Urothelium cell line (cell line): ENCODE data around the gene EPHA6.
"Not testable (repeated sequence)": the region's sequence is repeated elsewhere in the genome, so short reads cannot be mapped to it uniquely, and the experiment has no call there.

Experiments
- DNase-seq: peaks from one replicate; pipeline ENCODE4 v3.0.0; 2011; ENCODE audit warnings: low spot score, mixed read lengths
- FAIRE-seq: peaks from 2 replicates; lab custom pipeline; 2011; peaks lifted over from hg19 to GRCh38; lab: Jason Lieb, UNC

Gene EPHA6

GRCh38 chr3:97552186-97552585 is 737.8 kb downstream of the EPHA6 start:
- FAIRE-seq = no peak
- no peak for DNase-seq

- DNase-seq (no peak), FAIRE-seq (no peak)
Measured at GRCh38 chr3:97575742-97576141, 761.3 kb downstream of the EPHA6 start.

- FAIRE-seq = no peak
Measured at GRCh38 chr3:97576221-97576620, 761.8 kb downstream of the EPHA6 start.

GRCh38 chr3:97579365-97579764 is 765.0 kb downstream of the EPHA6 start:
- FAIRE-seq (peak; percentile 17), DNase-seq (peak; percentile 36)

More at GRCh38 chr3:97576221-97576620, 761.8 kb downstream of the EPHA6 start:
- DNase-seq = no peak

GRCh38 chr3:97610626-97611025 is 796.2 kb downstream of the EPHA6 start:
- FAIRE-seq = no peak
- DNase-seq = no peak

GRCh38 chr3:97612632-97613031 is 798.2 kb downstream of the EPHA6 start:
- FAIRE-seq = no peak
- no peak for DNase-seq

GRCh38 chr3:97613139-97613538 is 798.7 kb downstream of the EPHA6 start:
- no peak for DNase-seq

GRCh38 chr3:97620514-97620913 is 806.1 kb downstream of the EPHA6 start:
- FAIRE-seq = not testable (repeated sequence)

More at GRCh38 chr3:97613139-97613538, 798.7 kb downstream of the EPHA6 start:
- FAIRE-seq = no peak

GRCh38 chr3:97636465-97636864 is 822.1 kb downstream of the EPHA6 start:
- DNase-seq (no peak), FAIRE-seq (no peak)

More at GRCh38 chr3:97620514-97620913, 806.1 kb downstream of the EPHA6 start:
- DNase-seq = not testable (repeated sequence)

- DNase-seq (no peak), FAIRE-seq (no peak)
Measured at GRCh38 chr3:97646932-97647331, 832.5 kb downstream of the EPHA6 start.

GRCh38 chr3:97647441-97647982 is 833.1 kb downstream of the EPHA6 start:
- DNase-seq (no peak), FAIRE-seq (no peak)

- DNase-seq (no peak), FAIRE-seq (no peak)
Measured at GRCh38 chr3:97655971-97656370, 841.6 kb downstream of the EPHA6 start.

- DNase-seq (no peak), FAIRE-seq (no peak)
Measured at GRCh38 chr3:97656638-97657037, 842.2 kb downstream of the EPHA6 start.

GRCh38 chr3:97658668-97659285 is 844.4 kb downstream of the EPHA6 start:
- FAIRE-seq = no peak
- peak; percentile 23 for DNase-seq

- FAIRE-seq = no peak
- DNase-seq = no peak
Measured at GRCh38 chr3:97662264-97662663, 847.9 kb downstream of the EPHA6 start.

- FAIRE-seq = no peak
- DNase-seq = no peak
Measured at GRCh38 chr3:97662762-97663161, 848.4 kb downstream of the EPHA6 start.

- DNase-seq = no peak
- FAIRE-seq = no peak
Measured at GRCh38 chr3:97665896-97666295, 851.5 kb downstream of the EPHA6 start.

- FAIRE-seq (no peak), DNase-seq (no peak)
Measured at GRCh38 chr3:97670952-97671351, 856.6 kb downstream of the EPHA6 start.

- FAIRE-seq (no peak), DNase-seq (no peak)
Measured at GRCh38 chr3:97673357-97673997, 859.1 kb downstream of the EPHA6 start.

GRCh38 chr3:97674461-97674860 is 860.1 kb downstream of the EPHA6 start:
- no peak for DNase-seq
- FAIRE-seq = no peak

GRCh38 chr3:97680210-97680609 is 865.8 kb downstream of the EPHA6 start:
- no peak for DNase-seq
- FAIRE-seq = no peak

- FAIRE-seq (no peak), DNase-seq (no peak)
Measured at GRCh38 chr3:97680696-97681095, 866.3 kb downstream of the EPHA6 start.
